Measurements from ENCODE around the gene DRAM2. TPM values are rescaled to one million over a fixed set of nuclear protein-coding genes. Genes with fewer than 3 reads are reported as not detected.

Gene DRAM2
- total and polyA plus RNA-seq, 10 of the 15 experiments (the other 5 are each of a cell fraction or from before 2014, with no cell fraction given) = 39.1 to 229 (median 79.4) TPM

DNA sequence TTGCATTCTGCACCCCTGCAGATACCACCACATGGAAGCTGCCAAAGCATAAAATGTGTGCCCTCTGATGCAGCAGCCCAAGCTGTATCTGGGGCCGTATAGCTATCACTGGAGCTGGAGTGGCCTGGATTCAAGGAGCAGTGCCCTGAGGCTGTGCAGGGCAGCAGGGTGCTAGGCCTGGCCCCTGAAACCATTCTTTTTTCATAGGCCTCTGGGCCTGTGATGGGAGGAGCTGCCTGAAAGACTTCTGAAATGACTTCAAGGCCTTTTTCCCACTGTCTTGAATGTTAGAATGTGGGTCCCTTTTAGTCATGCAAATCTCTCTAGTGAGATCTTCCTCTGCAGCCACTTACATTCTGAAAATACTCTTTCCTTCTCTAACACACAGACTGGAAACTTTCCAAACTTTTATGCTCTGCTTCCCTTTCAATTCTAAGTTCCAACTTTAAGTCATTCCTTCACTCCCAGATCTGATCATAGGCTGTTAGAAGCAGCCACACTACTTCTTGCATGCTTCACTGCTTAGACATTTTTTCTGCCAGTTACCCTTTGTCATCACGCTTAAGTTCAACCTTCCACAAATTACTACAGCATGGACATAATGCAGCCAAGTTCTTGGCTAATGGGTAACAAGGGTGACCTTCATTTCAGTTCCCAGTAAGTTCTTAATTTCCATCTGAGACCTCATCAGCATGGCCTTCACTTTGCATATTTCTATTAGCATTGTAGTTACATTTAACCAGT is 42.4 kb downstream of the DRAM2 start:
- TF ChIP-seq, protein P1, sequence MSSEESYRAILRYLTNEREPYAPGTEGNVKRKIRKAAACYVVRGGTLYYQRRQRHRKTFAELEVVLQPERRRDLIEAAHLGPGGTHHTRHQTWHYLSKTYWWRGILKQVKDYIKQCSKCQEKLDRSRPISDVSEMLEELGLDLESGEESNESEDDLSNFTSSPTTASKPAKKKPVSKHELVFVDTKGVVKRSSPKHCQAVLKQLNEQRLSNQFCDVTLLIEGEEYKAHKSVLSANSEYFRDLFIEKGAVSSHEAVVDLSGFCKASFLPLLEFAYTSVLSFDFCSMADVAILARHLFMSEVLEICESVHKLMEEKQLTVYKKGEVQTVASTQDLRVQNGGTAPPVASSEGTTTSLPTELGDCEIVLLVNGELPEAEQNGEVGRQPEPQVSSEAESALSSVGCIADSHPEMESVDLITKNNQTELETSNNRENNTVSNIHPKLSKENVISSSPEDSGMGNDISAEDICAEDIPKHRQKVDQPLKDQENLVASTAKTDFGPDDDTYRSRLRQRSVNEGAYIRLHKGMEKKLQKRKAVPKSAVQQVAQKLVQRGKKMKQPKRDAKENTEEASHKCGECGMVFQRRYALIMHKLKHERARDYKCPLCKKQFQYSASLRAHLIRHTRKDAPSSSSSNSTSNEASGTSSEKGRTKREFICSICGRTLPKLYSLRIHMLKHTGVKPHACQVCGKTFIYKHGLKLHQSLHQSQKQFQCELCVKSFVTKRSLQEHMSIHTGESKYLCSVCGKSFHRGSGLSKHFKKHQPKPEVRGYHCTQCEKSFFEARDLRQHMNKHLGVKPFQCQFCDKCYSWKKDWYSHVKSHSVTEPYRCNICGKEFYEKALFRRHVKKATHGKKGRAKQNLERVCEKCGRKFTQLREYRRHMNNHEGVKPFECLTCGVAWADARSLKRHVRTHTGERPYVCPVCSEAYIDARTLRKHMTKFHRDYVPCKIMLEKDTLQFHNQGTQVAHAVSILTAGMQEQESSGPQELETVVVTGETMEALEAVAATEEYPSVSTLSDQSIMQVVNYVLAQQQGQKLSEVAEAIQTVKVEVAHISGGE (CRISPR knock-in tag; IDR thresholded peaks at IDR 0.05) = no peak
- TF ChIP-seq, protein P2, sequence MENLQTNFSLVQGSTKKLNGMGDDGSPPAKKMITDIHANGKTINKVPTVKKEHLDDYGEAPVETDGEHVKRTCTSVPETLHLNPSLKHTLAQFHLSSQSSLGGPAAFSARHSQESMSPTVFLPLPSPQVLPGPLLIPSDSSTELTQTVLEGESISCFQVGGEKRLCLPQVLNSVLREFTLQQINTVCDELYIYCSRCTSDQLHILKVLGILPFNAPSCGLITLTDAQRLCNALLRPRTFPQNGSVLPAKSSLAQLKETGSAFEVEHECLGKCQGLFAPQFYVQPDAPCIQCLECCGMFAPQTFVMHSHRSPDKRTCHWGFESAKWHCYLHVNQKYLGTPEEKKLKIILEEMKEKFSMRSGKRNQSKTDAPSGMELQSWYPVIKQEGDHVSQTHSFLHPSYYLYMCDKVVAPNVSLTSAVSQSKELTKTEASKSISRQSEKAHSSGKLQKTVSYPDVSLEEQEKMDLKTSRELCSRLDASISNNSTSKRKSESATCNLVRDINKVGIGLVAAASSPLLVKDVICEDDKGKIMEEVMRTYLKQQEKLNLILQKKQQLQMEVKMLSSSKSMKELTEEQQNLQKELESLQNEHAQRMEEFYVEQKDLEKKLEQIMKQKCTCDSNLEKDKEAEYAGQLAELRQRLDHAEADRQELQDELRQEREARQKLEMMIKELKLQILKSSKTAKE (IDR thresholded peaks at IDR 0.05; ENCODE audit: low read depth, poor library complexity, severe bottlenecking) = no peak
- TF ChIP-seq KLF5 (IDR thresholded peaks at IDR 0.05; ENCODE audit: partially characterized antibody) = no peak
- no peak for TF ChIP-seq SMARCA5 (IDR thresholded peaks at IDR 0.05)
- TF ChIP-seq SREBF2 (IDR thresholded peaks at IDR 0.05; ENCODE audit: low read length) = no peak
- TF ChIP-seq SUZ12 (IDR thresholded peaks at IDR 0.05; ENCODE audit: unreplicated experiment) = no peak
- TF ChIP-seq SUPT20H (IDR thresholded peaks at IDR 0.05; ENCODE audit: borderline replicate concordance, control insufficient read depth, low read depth, low read length) = no peak
- TF ChIP-seq JUND (IDR thresholded peaks at IDR 0.05; ENCODE audit: low read depth, low read length) = no peak
- TF ChIP-seq EED (IDR thresholded peaks at IDR 0.05; ENCODE audit: low read depth) = no peak
- TF ChIP-seq RCOR1 (conservative IDR thresholded peaks at IDR 0.05; ENCODE audit: low read depth, low read length) = no peak
- no peak for TF ChIP-seq CHD1 (IDR thresholded peaks at IDR 0.05; ENCODE audit: low read depth, low read length)
- no peak for TF ChIP-seq EZH2 (IDR thresholded peaks at IDR 0.05; ENCODE audit: borderline replicate concordance, control insufficient read depth, low read depth, low read length)
- TF ChIP-seq YBX1 (IDR thresholded peaks at IDR 0.05) = no peak
- TF ChIP-seq, protein P3, sequence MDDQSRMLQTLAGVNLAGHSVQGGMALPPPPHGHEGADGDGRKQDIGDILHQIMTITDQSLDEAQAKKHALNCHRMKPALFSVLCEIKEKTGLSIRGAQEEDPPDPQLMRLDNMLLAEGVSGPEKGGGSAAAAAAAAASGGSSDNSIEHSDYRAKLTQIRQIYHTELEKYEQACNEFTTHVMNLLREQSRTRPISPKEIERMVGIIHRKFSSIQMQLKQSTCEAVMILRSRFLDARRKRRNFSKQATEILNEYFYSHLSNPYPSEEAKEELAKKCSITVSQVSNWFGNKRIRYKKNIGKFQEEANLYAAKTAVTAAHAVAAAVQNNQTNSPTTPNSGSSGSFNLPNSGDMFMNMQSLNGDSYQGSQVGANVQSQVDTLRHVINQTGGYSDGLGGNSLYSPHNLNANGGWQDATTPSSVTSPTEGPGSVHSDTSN (IDR thresholded peaks at IDR 0.05; ENCODE audit: insufficient replicate concordance, low read depth, low read length) = no peak
- TF ChIP-seq, protein P4, sequence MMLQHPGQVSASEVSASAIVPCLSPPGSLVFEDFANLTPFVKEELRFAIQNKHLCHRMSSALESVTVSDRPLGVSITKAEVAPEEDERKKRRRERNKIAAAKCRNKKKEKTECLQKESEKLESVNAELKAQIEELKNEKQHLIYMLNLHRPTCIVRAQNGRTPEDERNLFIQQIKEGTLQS (IDR thresholded peaks at IDR 0.05; ENCODE audit: borderline replicate concordance, extremely low read depth, low read depth, low read length) = no peak
- no peak for TF ChIP-seq FOXK2 (IDR thresholded peaks at IDR 0.05)
- TF ChIP-seq RAD21 (IDR thresholded peaks at IDR 0.05; ENCODE audit: insufficient read depth, low read depth, low read length) = no peak

More for the DNA sequence above, 42.4 kb downstream of the DRAM2 start:
- no peak overlapping the region for H2AFZ ChIP-seq (ENCODE audit: control insufficient read depth, low read depth, low read length)
- no TSS peak for BruUV-seq (replicated peaks)
- intact Hi-C loops (cut with micrococcal nuclease; ENCODE audit: unreplicated experiment) (no loop called here), in situ Hi-C loops (cut with MboI) (no loop called here)
- RAD21 ChIA-PET (ENCODE audit: unreplicated experiment) = no interaction called here
- no peaks in the 10 kb centered on the region for H3K27me3 ChIP-seq (replicated peaks in 1 of 2; ENCODE audit: control insufficient read depth in 2 of 2, insufficient read depth in 2 of 2, low read length in 1 of 2)
- no peaks in the 10 kb centered on the region for H3K4me1 ChIP-seq (ENCODE audit: control insufficient read depth, insufficient read depth, low read length)
- no peak overlapping the region for H3K9ac ChIP-seq (ENCODE audit: control insufficient read depth, insufficient read depth, low read length)
- no peak for ATAC-seq
- H3K27ac ChIP-seq (ENCODE audit: control insufficient read depth, insufficient read depth) = no peak overlapping the region
- H3K9me3 ChIP-seq (replicated peaks; ENCODE audit: control insufficient read depth, insufficient read depth, low read length) = peaks cover 4% of the 10 kb centered on the region; the same call in 2 of the 3 replicates
- no peaks in the 10 kb centered on the region for H4K20me1 ChIP-seq (ENCODE audit: control insufficient read depth, insufficient read depth)
- no peak overlapping the region for H3K4me3 ChIP-seq
- SMC1A ChIA-PET (ENCODE audit: uncharacterized antibody, unreplicated experiment) = no interaction called here
- CTCF ChIA-PET = no interaction called here
- no peaks in the 10 kb centered on the region for H3K36me3 ChIP-seq (ENCODE audit: control insufficient read depth in 2 of 2, insufficient read depth in 2 of 2, low read length in 1 of 2)
- POLR2A ChIA-PET = no interaction called here
- DNase-seq (ENCODE audit: low read depth, low spot score) = no peak
- no peak for FAIRE-seq
- 46% methylated on average over 2 of the region's 2 CpGs for WGBS (ENCODE audit: insufficient coverage, insufficient replicate concordance, low lambda C conversion rate, missing lambda C conversion rate)
- H3K79me2 ChIP-seq (ENCODE audit: control insufficient read depth, insufficient read depth, low read length) = no peaks in the 10 kb centered on the region
- H3K4me2 ChIP-seq (ENCODE audit: control insufficient read depth, insufficient read depth) = no peak overlapping the region
